HepG2 (cell line): ENCODE data around the gene ROMO1. TPM values are rescaled to one million over a fixed set of nuclear protein-coding genes. Genes with fewer than 3 reads are reported as not detected.
A peak's percentile ranks its signal among the peaks of the same experiment; 100 is the strongest.

Source experiments
- ATAC-seq: fragments of 200-7000 bp; cut with Tn5 transposase; 3 replicates; pipeline ENCODE4 v1.9.1; 2020; ENCODE audit warnings: mild to moderate bottlenecking, moderate library complexity
- BruUV-seq: library from RNA; stranded (reverse); fragments of 400-500 nt; replicated peaks from 2 replicates; lab custom pipeline; 2021; lab: Mats Ljungman, UMichigan
- CTCF ChIA-PET: fragments of 300-600 bp; formaldehyde crosslinking; extraction: SDS; loops from one replicate; lab custom pipeline; 2021; ENCODE audit warnings: low total read pairs, inconsistent platforms, low intra/inter-chr PET ratio; lab: Yijun Ruan, JAX
- POLR2A ChIA-PET: fragments of 350-600 bp; sonication (Branson Sonifier 250); formaldehyde crosslinking; loops from one replicate; lab custom pipeline; 2020; ENCODE audit warnings: antibody characterized with exemption, inconsistent platforms; lab: Yijun Ruan, JAX
- DNase-seq: peaks from one replicate; pipeline ENCODE4 v3.0.0-alpha.2; 2015; ENCODE audit warnings: low spot score
- FAIRE-seq: peaks from 3 replicates; lab custom pipeline; 2011; peaks lifted over from hg19 to GRCh38; lab: Jason Lieb, UNC
- H2AFZ ChIP-seq: one replicate; pipeline ENCODE4 v1.6.1; 2011; ENCODE audit warnings: low read length, inconsistent platforms
- H3K27ac ChIP-seq: fragments of 300-600 bp; 3 replicates; pipeline ENCODE4 v1.8.0; 2011; ENCODE audit warnings: mixed run types, mild to moderate bottlenecking, mixed read lengths, low read length, inconsistent platforms; ENCODE audit not compliant: insufficient read depth; ENCODE audit errors: extremely low read length
- H3K27me3 ChIP-seq, 2 experiments: fragments of 200-600 bp in 1 of 2; 2 replicates in 1 of 2; 3 replicates in 1 of 2; pipeline versions ENCODE4 v1.6.0 to v1.8.0; 2011; ENCODE audit warnings: low read length in 2 of 2, mild to moderate bottlenecking in 2 of 2, moderate library complexity in 2 of 2, inconsistent platforms in 1 of 2; ENCODE audit not compliant: insufficient read depth in 2 of 2, control insufficient read depth in 1 of 2
- H3K36me3 ChIP-seq, 2 experiments: fragments of 200-600 bp in 1 of 2; replicated peaks in 1 of 2; 2 replicates in 1 of 2; 3 replicates in 1 of 2; pipeline versions ENCODE4 v1.5.1 to v1.8.0; 2011; ENCODE audit warnings: low read length in 2 of 2, inconsistent platforms in 1 of 2; ENCODE audit not compliant: insufficient read depth in 2 of 2, control insufficient read depth in 1 of 2
- H3K4me1 ChIP-seq: 2 replicates; pipeline ENCODE4 v1.5.1; 2012; ENCODE audit warnings: low read length, inconsistent platforms; ENCODE audit not compliant: insufficient read depth
- H3K4me2 ChIP-seq: 2 replicates; pipeline ENCODE4 v1.6.0; 2011; ENCODE audit warnings: low read depth, low read length, inconsistent platforms
- H3K4me3 ChIP-seq, 3 experiments: fragments of 200-600 bp in 1 of 3; sonication (generic), shearing (Covaris generic) in 1 of 3; replicated peaks in 1 of 3; 2 replicates each; pipeline ENCODE4 v1.5.1; 2011 to 2016; ENCODE audit warnings: low read length in 3 of 3, inconsistent platforms in 2 of 3, low read depth in 2 of 3, mild to moderate bottlenecking in 2 of 3, control low read depth in 1 of 3, mixed read lengths in 1 of 3; ENCODE audit not compliant: insufficient read depth in 1 of 3
- H3K79me2 ChIP-seq: one replicate; pipeline ENCODE4 v1.6.1; 2011; ENCODE audit warnings: low read length, inconsistent platforms; ENCODE audit not compliant: insufficient read depth
- H3K9ac ChIP-seq: 2 replicates; pipeline ENCODE4 v1.6.0; 2011; ENCODE audit warnings: mild to moderate bottlenecking, low read depth, low read length, inconsistent platforms; ENCODE audit not compliant: insufficient read depth
- H3K9me3 ChIP-seq: 2 replicates; pipeline ENCODE4 v1.5.1; 2012; ENCODE audit warnings: mild to moderate bottlenecking, low read length
- H4K20me1 ChIP-seq: 2 replicates; pipeline ENCODE4 v1.6.0; 2011; ENCODE audit warnings: inconsistent platforms, mild to moderate bottlenecking, low read length, moderate library complexity; ENCODE audit not compliant: insufficient read depth
- ATAD3A ChIP-seq: sonication (generic); formaldehyde crosslinking; IDR thresholded peaks from 2 replicates; pipeline ENCODE4 v1.4.0; 2020; ENCODE audit warnings: missing genetic modification reagents
- ELF4 ChIP-seq: sonication (generic); formaldehyde crosslinking; IDR thresholded peaks from 2 replicates; pipeline ENCODE4 v1.5.0; 2020; ENCODE audit warnings: missing genetic modification reagents, mild to moderate bottlenecking, moderate library complexity, borderline replicate concordance
- ERF ChIP-seq: IDR thresholded peaks from 2 replicates; pipeline ENCODE4 v1.6.1; 2018; ENCODE audit warnings: missing biosample characterization, missing genetic modification reagents
- MEIS1 ChIP-seq: sonication (generic); formaldehyde crosslinking; IDR thresholded peaks from 2 replicates; pipeline ENCODE4 v1.9.0; 2021; ENCODE audit warnings: mild to moderate bottlenecking, missing genetic modification reagents, moderate library complexity, borderline replicate concordance
- NFE2 ChIP-seq: sonication (generic); formaldehyde crosslinking; IDR thresholded peaks from 2 replicates; pipeline ENCODE4 v1.4.0; 2020; ENCODE audit warnings: missing genetic modification reagents
- PCBP2 ChIP-seq: fragments of 200-400 bp; formaldehyde crosslinking; optimal IDR thresholded peaks from 2 replicates; pipeline ENCODE3; 2018; ENCODE audit warnings: low read length, low read depth; ENCODE audit not compliant: poor library complexity, severe bottlenecking
- PHF5A ChIP-seq: IDR thresholded peaks from one replicate; pipeline ENCODE4 v1.6.1; 2018; ENCODE audit warnings: low read depth, missing genetic modification reagents; ENCODE audit not compliant: unreplicated experiment
- POLR2AphosphoS2 ChIP-seq: IDR thresholded peaks from 2 replicates; pipeline ENCODE4 v1.6.1; 2011; ENCODE audit warnings: low read depth, low read length, improper control_type of control experiment
- PTBP1 ChIP-seq: fragments of 200-400 bp; formaldehyde crosslinking; IDR thresholded peaks from 2 replicates; pipeline ENCODE4 v1.6.1; 2018; ENCODE audit warnings: low read length, low read depth; ENCODE audit not compliant: poor library complexity, severe bottlenecking
- RAD21 ChIP-seq: fragments of 450-650 bp; formaldehyde crosslinking; IDR thresholded peaks from 2 replicates; pipeline ENCODE4 v1.5.0; 2020; ENCODE audit warnings: mild to moderate bottlenecking
- SOX13 ChIP-seq, 3 experiments: fragments of 450-650 bp in 1 of 3; sonication (generic) in 1 of 3; formaldehyde crosslinking in 1 of 3; IDR thresholded peaks in 2 of 3; conservative IDR thresholded peaks in 1 of 3; 2 replicates each; pipeline versions ENCODE4 v1.5.0 to v1.6.1; 2016 to 2020; ENCODE audit warnings: antibody characterized with exemption in 1 of 3, mild to moderate bottlenecking in 1 of 3, missing compliant biosample characterization in 1 of 3, missing genetic modification reagents in 1 of 3, moderate library complexity in 1 of 3
- ZNF20 ChIP-seq: sonication (generic); formaldehyde crosslinking; IDR thresholded peaks from 2 replicates; pipeline ENCODE4 v1.4.0; 2020; ENCODE audit warnings: mild to moderate bottlenecking, moderate library complexity, missing genetic modification reagents
- ZNF720 ChIP-seq: sonication (generic); formaldehyde crosslinking; IDR thresholded peaks from 2 replicates; pipeline ENCODE4 v1.4.0; 2020; ENCODE audit warnings: missing genetic modification reagents
- ZNF772 ChIP-seq: sonication (generic); formaldehyde crosslinking; IDR thresholded peaks from 2 replicates; pipeline ENCODE4 v1.5.0; 2020; ENCODE audit warnings: mild to moderate bottlenecking, missing genetic modification reagents
- ZZZ3 ChIP-seq: sonication (generic); formaldehyde crosslinking; IDR thresholded peaks from 2 replicates; pipeline ENCODE4 v1.4.0; 2020; ENCODE audit warnings: missing genetic modification reagents, mild to moderate bottlenecking, borderline replicate concordance
- WGBS: methylation state at CpG from one replicate; pipeline ENCODE4 v1.1.6; 2017; ENCODE audit warnings: low lambda C conversion rate; 5-methylcytosine and 5-hydroxymethylcytosine counted together
- in situ Hi-C: cut with HindIII; loops from 2 replicates; pipeline ENCODE4 v1.10.0; 2017; ENCODE audit warnings: low pct_unique_long_range_greater_than_20kb; ENCODE audit not compliant: extremely low pct_ligation_motif_present
- intact Hi-C: fragments of 100-400 bp; cut with micrococcal nuclease; formaldehyde crosslinking; loops from one replicate; pipeline ENCODE4 v1.10.0; 2022; ENCODE audit not compliant: unreplicated experiment
- polyA plus RNA-seq, 8 experiments: library from polyadenylated mRNA; depleted of rRNA in 3 of 8; stranded (reverse) in 7 of 8; unstranded in 1 of 8; fragments of >200 nt; fragmentation: Illumina TruSeq in 4 of 8; extraction: Trizol in 4 of 8; gene quantifications; 2 replicates each; pipeline versions ENCODE4 v1.2.1 to v1.2.3, GENCODE V29; 2011 to 2016; ENCODE audit warnings: low read depth in 4 of 8, missing spikeins in 1 of 8, mixed read lengths in 1 of 8; ENCODE audit not compliant: insufficient read depth in 1 of 8
- total RNA-seq, 5 experiments: library from RNA; depleted of rRNA; stranded (reverse); fragments of >200 nt; fragmentation: Illumina TruSeq; extraction: Trizol; gene quantifications; 2 replicates each; pipeline ENCODE4 v1.2.3, GENCODE V29; 2016; ENCODE audit warnings: low read depth in 1 of 5
- TF ChIP-seq, protein P1 (sequence below): IDR thresholded peaks from 2 replicates; pipeline ENCODE4 v1.6.1; 2012; ENCODE audit warnings: low read depth, low read length, improper control_type of control experiment

Gene ROMO1
- total and polyA plus RNA-seq, 2 of the 13 experiments (the other 11 are each of a cell fraction or from before 2014, with no cell fraction given), result 636 to 755 TPM

DNA sequence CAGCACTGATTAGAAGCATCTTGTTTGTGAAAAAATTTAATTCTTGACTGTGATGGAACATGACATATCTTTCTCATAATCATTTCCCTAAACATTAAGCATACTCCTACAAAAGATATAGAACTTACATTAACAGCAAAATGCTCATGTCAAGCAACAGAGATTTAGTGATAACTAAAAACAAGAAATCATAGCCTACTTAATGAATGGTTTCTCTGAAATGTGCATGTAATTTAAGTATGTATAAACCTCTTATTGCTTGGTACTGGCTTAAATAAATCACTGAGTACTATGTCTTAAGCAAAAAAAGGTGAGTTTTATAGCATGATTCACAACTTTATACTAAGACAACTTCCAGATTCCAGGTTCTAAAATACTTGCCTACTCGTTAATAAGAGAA is 9.3 kb downstream of the ROMO1 start:
- Histone ChIP-seq H3K27me3 (no peaks in the 10 kb centered on the region), H3K79me2 (peaks cover 51% of the 10 kb centered on the region), H3K9ac (no peak overlapping the region), H2AFZ (no peak overlapping the region), H3K9me3 (no peaks in the 10 kb centered on the region), H3K27ac (no peak overlapping the region), H3K4me2 (no peak overlapping the region), H3K4me1 (no peaks in the 10 kb centered on the region; the same call in 1 of the 2 replicates), H3K4me3 (no peak overlapping the region), H3K36me3 (peaks cover 46 to 89% of the 10 kb centered on the region in 2 experiments), H4K20me1 (peaks cover 96% of the 10 kb centered on the region)
- 0 out of 2 replicates have a peak, but pooled peaks have one; percentile 60 for TF ChIP-seq POLR2AphosphoS2
- TF ChIP-seq SOX13 (IDR thresholded peaks at IDR 0.05), result no peak
- TF ChIP-seq SOX13 (CRISPR knock-in tag; conservative IDR thresholded peaks at IDR 0.05 in 1 of 2, IDR thresholded peaks at IDR 0.05 in 1 of 2), result 0 out of 4 replicates have a peak, but pooled peaks of 1 of the 2 experiments have one; percentile 57
- no peak for TF ChIP-seq ZNF772 (CRISPR knock-in tag)
- TF ChIP-seq ELF4 (CRISPR knock-in tag), result 0 out of 2 replicates have a peak, but pooled peaks have one; percentile 31
- TF ChIP-seq NFE2, result no peak
- TF ChIP-seq RAD21 (CRISPR knock-in tag), result 0 out of 2 replicates have a peak, but pooled peaks have one; percentile 7
- peak; percentile 58; the same call in 1 of the 2 replicates for TF ChIP-seq ZNF20 (CRISPR knock-in tag)
- FAIRE-seq (no peak), ATAC-seq (no peak), DNase-seq (no peak)
- ChIA-PET CTCF (no interaction called here), POLR2A (interaction anchor here (1.2 to 23.6 kb wide), 5 partner anchors 7 to 34 kb away, joined by 4 to 319 read pairs (median 17); partner anchors contain the start of genes NFS1, RBM39 and ROMO1)
- BruUV-seq, result no TSS peak
- intact Hi-C loops, result no loop called here
- 100% methylated on average over 1 of the region's 1 CpG for WGBS
- in situ Hi-C loops, result no loop called here

DNA sequence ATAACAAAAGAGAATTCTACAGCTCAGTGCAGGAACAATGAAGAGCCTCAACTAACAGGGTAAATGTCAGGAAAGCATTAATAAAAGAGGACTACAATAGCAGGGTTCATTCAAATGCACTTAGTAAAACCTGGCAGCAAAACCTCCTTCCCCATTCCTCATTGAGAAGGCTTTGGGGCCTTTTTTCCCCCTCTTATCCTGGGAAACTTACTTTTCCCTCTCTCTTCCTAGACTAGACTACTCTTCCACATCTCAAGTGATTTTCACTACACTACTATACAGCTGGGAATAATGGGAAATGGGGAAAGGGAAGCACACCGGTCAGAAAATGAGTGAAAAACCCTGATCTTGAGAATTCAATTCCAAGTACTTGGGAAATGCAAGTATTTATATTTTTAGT is 10.1 kb downstream of the ROMO1 start:
- POLR2A ChIA-PET, result interaction anchor here (1.3 to 23.6 kb wide), 3 partner anchors 8 to 33 kb away, joined by 4 to 319 read pairs (median 57); partner anchors contain the start of genes NFS1, RBM39 and ROMO1
- H4K20me1 ChIP-seq, result peaks cover 97% of the 10 kb centered on the region
- no peaks in the 10 kb centered on the region for H3K9me3 ChIP-seq
- H3K4me2 ChIP-seq, result no peak overlapping the region
- no peak overlapping the region for H2AFZ ChIP-seq
- DNase-seq (no peak), FAIRE-seq (no peak), ATAC-seq (no peak)
- intact Hi-C loops, result no loop called here
- no peaks in the 10 kb centered on the region; the same call in 1 of the 2 replicates for H3K4me1 ChIP-seq
- H3K4me3 ChIP-seq, result no peak overlapping the region
- H3K27ac ChIP-seq, result no peak overlapping the region
- H3K36me3 ChIP-seq, result peaks cover 51 to 89% of the 10 kb centered on the region in 2 experiments
- BruUV-seq, result no TSS peak
- H3K79me2 ChIP-seq, result peaks cover 59% of the 10 kb centered on the region
- CTCF ChIA-PET, result no interaction called here
- 96% methylated on average over 1 of the region's 1 CpG for WGBS
- no peak overlapping the region for H3K9ac ChIP-seq
- no peaks in the 10 kb centered on the region for H3K27me3 ChIP-seq
- in situ Hi-C loops, result no loop called here
- peak; percentile 37; the same call in 1 of the 2 replicates for TF ChIP-seq RAD21 (CRISPR knock-in tag)
- no peak for TF ChIP-seq PHF5A (CRISPR knock-in tag)
- no peak for TF ChIP-seq MEIS1 (CRISPR knock-in tag)
- TF ChIP-seq ZNF720, result no peak
- TF ChIP-seq, protein P1, sequence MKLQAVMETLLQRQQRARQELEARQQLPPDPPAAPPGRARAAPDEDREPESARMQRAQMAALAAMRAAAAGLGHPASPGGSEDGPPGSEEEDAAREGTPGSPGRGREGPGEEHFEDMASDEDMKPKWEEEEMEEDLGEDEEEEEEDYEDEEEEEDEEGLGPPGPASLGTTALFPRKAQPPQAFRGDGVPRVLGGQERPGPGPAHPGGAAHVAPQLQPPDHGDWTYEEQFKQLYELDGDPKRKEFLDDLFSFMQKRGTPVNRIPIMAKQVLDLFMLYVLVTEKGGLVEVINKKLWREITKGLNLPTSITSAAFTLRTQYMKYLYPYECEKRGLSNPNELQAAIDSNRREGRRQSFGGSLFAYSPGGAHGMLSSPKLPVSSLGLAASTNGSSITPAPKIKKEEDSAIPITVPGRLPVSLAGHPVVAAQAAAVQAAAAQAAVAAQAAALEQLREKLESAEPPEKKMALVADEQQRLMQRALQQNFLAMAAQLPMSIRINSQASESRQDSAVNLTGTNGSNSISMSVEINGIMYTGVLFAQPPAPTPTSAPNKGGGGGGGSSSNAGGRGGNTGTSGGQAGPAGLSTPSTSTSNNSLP, result no peak
- no peak for TF ChIP-seq ZZZ3
- no peak for TF ChIP-seq ERF (CRISPR knock-in tag)
- TF ChIP-seq PTBP1, result no peak
- no peak for TF ChIP-seq PCBP2
- no peak for TF ChIP-seq ATAD3A (CRISPR knock-in tag)
